NCI-H2107 treated with DMSO at 0.1 percent for 48 hours (cell line): Measurements from ENCODE around the gene VPS72.

ENCODE experiments used
- DNase-seq: peaks from one replicate; lab custom pipeline; 2025; ENCODE audit not compliant: unreplicated experiment; lab: John Stamatoyannopoulos, UW

VPS72 gene

GRCh38 chr1:151145304-151146071 lies 44.5 kb downstream of the VPS72 start:
- DNase-seq, result no peak

GRCh38 chr1:151144474-151145303 lies 45.3 kb downstream of the VPS72 start:
- no peak for DNase-seq

GRCh38 chr1:151143986-151144385 lies 46.0 kb downstream of the VPS72 start:
- no peak for DNase-seq

GRCh38 chr1:151143057-151143435 lies 47.0 kb downstream of the VPS72 start:
- no peak for DNase-seq

GRCh38 chr1:151142411-151143056 lies 47.5 kb downstream of the VPS72 start:
- DNase-seq, result no peak

- no peak for DNase-seq
Measured at GRCh38 chr1:151137789-151138188, 52.2 kb downstream of the VPS72 start.

- DNase-seq, result no peak
Measured at GRCh38 chr1:151135433-151136385, 54.3 kb downstream of the VPS72 start.

GRCh38 chr1:151134991-151135390 lies 55.0 kb downstream of the VPS72 start:
- DNase-seq, result no peak

GRCh38 chr1:151134396-151134795 lies 55.6 kb downstream of the VPS72 start:
- no peak for DNase-seq

- DNase-seq, result no peak
Measured at GRCh38 chr1:151133018-151133806, 56.8 kb downstream of the VPS72 start.

- no peak for DNase-seq
Measured at GRCh38 chr1:151132335-151133017, 57.5 kb downstream of the VPS72 start.

GRCh38 chr1:151131701-151132334 lies 58.2 kb downstream of the VPS72 start:
- DNase-seq, result no peak

GRCh38 chr1:151130987-151131586 lies 58.9 kb downstream of the VPS72 start:
- no peak for DNase-seq

- no peak for DNase-seq
Measured at GRCh38 chr1:151128800-151129199, 61.2 kb downstream of the VPS72 start.
